Gastrocnemius medialis (tissue), 4 donors: ENCODE results near the gene PODNL1.

Experiments used
- POLR2A ChIP-seq, 2 donors: fragments of 450-650 bp; IDR thresholded peaks; one replicate each; pipeline ENCODE4 v1.6.1; 2017; ENCODE audit warnings: antibody characterized with exemption in 2 of 2, mild to moderate bottlenecking in 2 of 2, moderate library complexity in 2 of 2
- TF ChIP-seq, protein P1 (sequence below), 5 experiments: fragments of 450-650 bp in 3 of 5; fragments of 200-600 bp in 2 of 5; sonication (generic) in 2 of 5; IDR thresholded peaks in 4 of 5; conservative IDR thresholded peaks in 1 of 5; 1 replicate in 4 of 5; 2 replicates in 1 of 5; pipeline ENCODE4 v1.5.1; 2016 to 2019; ENCODE audit warnings: antibody characterized with exemption in 5 of 5, mild to moderate bottlenecking in 3 of 5, moderate library complexity in 3 of 5

DNA sequence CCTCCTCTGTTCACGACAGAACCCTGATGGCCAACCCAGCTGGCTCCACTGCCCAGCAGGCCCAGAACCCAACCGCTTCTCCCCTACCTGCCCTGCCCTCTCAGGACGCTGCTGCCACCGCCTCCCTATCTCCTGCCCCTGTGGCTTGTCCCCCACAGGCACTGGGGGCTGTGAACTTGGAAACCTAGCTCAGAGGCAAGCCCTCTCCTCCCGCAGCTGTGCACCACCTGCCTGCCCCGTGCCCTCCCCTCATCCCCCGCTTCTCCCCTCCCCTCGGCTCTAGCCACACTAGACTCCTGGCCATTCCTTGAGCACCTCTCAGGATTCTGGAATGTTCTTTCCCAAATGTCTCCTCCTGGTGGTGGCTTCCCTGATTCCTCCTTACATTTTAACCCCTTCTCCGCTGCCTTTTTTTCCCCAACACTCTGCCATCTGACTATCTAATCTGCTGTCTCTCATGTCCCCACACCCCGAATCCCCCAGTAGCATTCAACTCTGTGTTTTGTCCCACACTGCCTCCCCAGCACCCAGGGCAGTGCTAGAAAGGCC is 54.6 kb downstream of the PODNL1 start:
- TF ChIP-seq, protein P1, sequence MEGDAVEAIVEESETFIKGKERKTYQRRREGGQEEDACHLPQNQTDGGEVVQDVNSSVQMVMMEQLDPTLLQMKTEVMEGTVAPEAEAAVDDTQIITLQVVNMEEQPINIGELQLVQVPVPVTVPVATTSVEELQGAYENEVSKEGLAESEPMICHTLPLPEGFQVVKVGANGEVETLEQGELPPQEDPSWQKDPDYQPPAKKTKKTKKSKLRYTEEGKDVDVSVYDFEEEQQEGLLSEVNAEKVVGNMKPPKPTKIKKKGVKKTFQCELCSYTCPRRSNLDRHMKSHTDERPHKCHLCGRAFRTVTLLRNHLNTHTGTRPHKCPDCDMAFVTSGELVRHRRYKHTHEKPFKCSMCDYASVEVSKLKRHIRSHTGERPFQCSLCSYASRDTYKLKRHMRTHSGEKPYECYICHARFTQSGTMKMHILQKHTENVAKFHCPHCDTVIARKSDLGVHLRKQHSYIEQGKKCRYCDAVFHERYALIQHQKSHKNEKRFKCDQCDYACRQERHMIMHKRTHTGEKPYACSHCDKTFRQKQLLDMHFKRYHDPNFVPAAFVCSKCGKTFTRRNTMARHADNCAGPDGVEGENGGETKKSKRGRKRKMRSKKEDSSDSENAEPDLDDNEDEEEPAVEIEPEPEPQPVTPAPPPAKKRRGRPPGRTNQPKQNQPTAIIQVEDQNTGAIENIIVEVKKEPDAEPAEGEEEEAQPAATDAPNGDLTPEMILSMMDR (IDR thresholded peaks at IDR 0.05 in 4 of 5, conservative IDR thresholded peaks at IDR 0.05 in 1 of 5), result no peak
- TF ChIP-seq POLR2A (IDR thresholded peaks at IDR 0.05), result no peak
